Fibroblast of peridontal ligament (primary cell): ENCODE results near the gene FBXL17.

Experiments used
- DNase-seq: peaks from one replicate; pipeline ENCODE4 v3.0.0-alpha.2; 2010; ENCODE audit errors: extremely low read depth

Gene FBXL17

GRCh38 chr5:108094800-108095199, 287.1 kb downstream of the FBXL17 start:
- no peak for DNase-seq

- peak; percentile 57 for DNase-seq
Observed at GRCh38 chr5:108093186-108093585, 288.7 kb downstream of the FBXL17 start.

GRCh38 chr5:108090946-108091345, 291.0 kb downstream of the FBXL17 start:
- DNase-seq = peak; percentile 61

GRCh38 chr5:108084105-108084504, 297.8 kb downstream of the FBXL17 start:
- DNase-seq = no peak

- no peak for DNase-seq
Observed at GRCh38 chr5:108083232-108083631, 298.7 kb downstream of the FBXL17 start.

GRCh38 chr5:108081707-108082106, 300.2 kb downstream of the FBXL17 start:
- DNase-seq = no peak

- DNase-seq = peak; percentile 15
Observed at GRCh38 chr5:108079753-108080152, 302.1 kb downstream of the FBXL17 start.

- no peak for DNase-seq
Observed at GRCh38 chr5:108078882-108079281, 303.0 kb downstream of the FBXL17 start.

GRCh38 chr5:108078345-108078744, 303.6 kb downstream of the FBXL17 start:
- DNase-seq = no peak

GRCh38 chr5:108074626-108075025, 307.3 kb downstream of the FBXL17 start:
- no peak for DNase-seq

GRCh38 chr5:108064302-108064701, 317.6 kb downstream of the FBXL17 start:
- no peak for DNase-seq

- DNase-seq = peak; percentile 62
Observed at GRCh38 chr5:108061941-108062340, 320.0 kb downstream of the FBXL17 start.

- no peak for DNase-seq
Observed at GRCh38 chr5:108060340-108060739, 321.6 kb downstream of the FBXL17 start.

GRCh38 chr5:108059334-108059733, 322.6 kb downstream of the FBXL17 start:
- DNase-seq = no peak

GRCh38 chr5:108054349-108054748, 327.5 kb downstream of the FBXL17 start:
- DNase-seq = no peak

- no peak for DNase-seq
Observed at GRCh38 chr5:108046955-108047670, 334.8 kb downstream of the FBXL17 start.

- DNase-seq = no peak
Observed at GRCh38 chr5:108036482-108036881, 345.4 kb downstream of the FBXL17 start.

- no peak for DNase-seq
Observed at GRCh38 chr5:108028883-108029282, 353.0 kb downstream of the FBXL17 start.

- DNase-seq = peak; percentile 11
Observed at GRCh38 chr5:108028412-108028811, 353.5 kb downstream of the FBXL17 start.

GRCh38 chr5:108025957-108026356, 355.9 kb downstream of the FBXL17 start:
- DNase-seq = no peak

GRCh38 chr5:108024986-108025385, 356.9 kb downstream of the FBXL17 start:
- DNase-seq = no peak

GRCh38 chr5:108016101-108016500, 365.8 kb downstream of the FBXL17 start:
- no peak for DNase-seq

- no peak for DNase-seq
Observed at GRCh38 chr5:108006791-108007190, 375.1 kb downstream of the FBXL17 start.

- DNase-seq = peak; percentile 73
Observed at GRCh38 chr5:108003178-108003577, 378.7 kb downstream of the FBXL17 start.
